HL-60 (cell line): ENCODE results near the gene MAS1L.

Experiments
- DNase-seq, 2 experiments: peaks; one replicate each; pipeline ENCODE4 v3.0.0-alpha.2; 2010 to 2020; ENCODE audit warnings: low read depth in 1 of 2, low spot score in 1 of 2
- H3K27ac ChIP-seq: fragments of 250-450 bp; sonication (Bioruptor Pico); replicated peaks from 2 replicates; pipeline ENCODE4 v1.5.1; 2020; ENCODE audit warnings: mild to moderate bottlenecking, moderate library complexity
- H3K27me3 ChIP-seq: fragments of 250-450 bp; sonication (Bioruptor Pico); 2 replicates; pipeline ENCODE4 v1.5.1; 2021; ENCODE audit warnings: mild to moderate bottlenecking, moderate library complexity; ENCODE audit not compliant: insufficient read depth, poor library complexity, severe bottlenecking
- H3K4me3 ChIP-seq: replicated peaks from 2 replicates; pipeline ENCODE4 v1.5.1; 2011; ENCODE audit warnings: mild to moderate bottlenecking, control low read depth, low read length; ENCODE audit not compliant: insufficient read depth
- GABPA ChIP-seq: IDR thresholded peaks from 2 replicates; pipeline ENCODE4 v1.6.1; 2012; ENCODE audit warnings: low read depth
- POLR2AphosphoS5 ChIP-seq: IDR thresholded peaks from 2 replicates; pipeline ENCODE4 v1.6.1; 2012; ENCODE audit warnings: low read depth
- SPI1 ChIP-seq: IDR thresholded peaks from 2 replicates; pipeline ENCODE4 v1.6.1; 2012; ENCODE audit warnings: low read depth, mild to moderate bottlenecking, borderline replicate concordance
- TF ChIP-seq, protein P1 (sequence below): IDR thresholded peaks from 2 replicates; pipeline ENCODE4 v1.6.1; 2012; ENCODE audit warnings: low read depth; ENCODE audit not compliant: insufficient replicate concordance
- TF ChIP-seq, protein P2 (sequence below): IDR thresholded peaks from one replicate; pipeline ENCODE4 v1.5.1; 2011; ENCODE audit warnings: low read length, control low read depth, inconsistent platforms; ENCODE audit not compliant: insufficient read depth

The MAS1L gene

DNA sequence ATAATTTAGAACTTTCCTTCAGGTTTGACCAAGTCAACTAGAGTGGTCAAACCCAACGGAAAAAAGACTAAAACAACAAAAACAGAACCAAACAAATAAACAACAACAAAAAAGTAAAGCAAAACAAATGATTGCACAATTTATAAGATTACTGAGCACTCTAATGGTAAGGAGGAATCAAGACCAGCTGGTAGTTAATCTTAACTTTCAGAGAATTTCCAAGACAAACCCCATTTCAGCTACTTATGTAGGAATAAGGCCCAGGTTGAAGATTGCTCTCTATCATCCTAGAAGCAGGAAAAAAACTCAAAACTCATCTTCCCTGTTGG, 37.5 kb upstream of the MAS1L start:
- TF ChIP-seq, protein P1, sequence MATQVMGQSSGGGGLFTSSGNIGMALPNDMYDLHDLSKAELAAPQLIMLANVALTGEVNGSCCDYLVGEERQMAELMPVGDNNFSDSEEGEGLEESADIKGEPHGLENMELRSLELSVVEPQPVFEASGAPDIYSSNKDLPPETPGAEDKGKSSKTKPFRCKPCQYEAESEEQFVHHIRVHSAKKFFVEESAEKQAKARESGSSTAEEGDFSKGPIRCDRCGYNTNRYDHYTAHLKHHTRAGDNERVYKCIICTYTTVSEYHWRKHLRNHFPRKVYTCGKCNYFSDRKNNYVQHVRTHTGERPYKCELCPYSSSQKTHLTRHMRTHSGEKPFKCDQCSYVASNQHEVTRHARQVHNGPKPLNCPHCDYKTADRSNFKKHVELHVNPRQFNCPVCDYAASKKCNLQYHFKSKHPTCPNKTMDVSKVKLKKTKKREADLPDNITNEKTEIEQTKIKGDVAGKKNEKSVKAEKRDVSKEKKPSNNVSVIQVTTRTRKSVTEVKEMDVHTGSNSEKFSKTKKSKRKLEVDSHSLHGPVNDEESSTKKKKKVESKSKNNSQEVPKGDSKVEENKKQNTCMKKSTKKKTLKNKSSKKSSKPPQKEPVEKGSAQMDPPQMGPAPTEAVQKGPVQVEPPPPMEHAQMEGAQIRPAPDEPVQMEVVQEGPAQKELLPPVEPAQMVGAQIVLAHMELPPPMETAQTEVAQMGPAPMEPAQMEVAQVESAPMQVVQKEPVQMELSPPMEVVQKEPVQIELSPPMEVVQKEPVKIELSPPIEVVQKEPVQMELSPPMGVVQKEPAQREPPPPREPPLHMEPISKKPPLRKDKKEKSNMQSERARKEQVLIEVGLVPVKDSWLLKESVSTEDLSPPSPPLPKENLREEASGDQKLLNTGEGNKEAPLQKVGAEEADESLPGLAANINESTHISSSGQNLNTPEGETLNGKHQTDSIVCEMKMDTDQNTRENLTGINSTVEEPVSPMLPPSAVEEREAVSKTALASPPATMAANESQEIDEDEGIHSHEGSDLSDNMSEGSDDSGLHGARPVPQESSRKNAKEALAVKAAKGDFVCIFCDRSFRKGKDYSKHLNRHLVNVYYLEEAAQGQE, result no peak
- TF ChIP-seq SPI1, result no peak
- TF ChIP-seq, protein P2, sequence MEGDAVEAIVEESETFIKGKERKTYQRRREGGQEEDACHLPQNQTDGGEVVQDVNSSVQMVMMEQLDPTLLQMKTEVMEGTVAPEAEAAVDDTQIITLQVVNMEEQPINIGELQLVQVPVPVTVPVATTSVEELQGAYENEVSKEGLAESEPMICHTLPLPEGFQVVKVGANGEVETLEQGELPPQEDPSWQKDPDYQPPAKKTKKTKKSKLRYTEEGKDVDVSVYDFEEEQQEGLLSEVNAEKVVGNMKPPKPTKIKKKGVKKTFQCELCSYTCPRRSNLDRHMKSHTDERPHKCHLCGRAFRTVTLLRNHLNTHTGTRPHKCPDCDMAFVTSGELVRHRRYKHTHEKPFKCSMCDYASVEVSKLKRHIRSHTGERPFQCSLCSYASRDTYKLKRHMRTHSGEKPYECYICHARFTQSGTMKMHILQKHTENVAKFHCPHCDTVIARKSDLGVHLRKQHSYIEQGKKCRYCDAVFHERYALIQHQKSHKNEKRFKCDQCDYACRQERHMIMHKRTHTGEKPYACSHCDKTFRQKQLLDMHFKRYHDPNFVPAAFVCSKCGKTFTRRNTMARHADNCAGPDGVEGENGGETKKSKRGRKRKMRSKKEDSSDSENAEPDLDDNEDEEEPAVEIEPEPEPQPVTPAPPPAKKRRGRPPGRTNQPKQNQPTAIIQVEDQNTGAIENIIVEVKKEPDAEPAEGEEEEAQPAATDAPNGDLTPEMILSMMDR, result no peak
- TF ChIP-seq GABPA, result no peak
- TF ChIP-seq POLR2AphosphoS5, result no peak
- Histone ChIP-seq H3K27ac (no peak overlapping the region), H3K27me3 (no peaks in the 10 kb centered on the region), H3K4me3 (no peak overlapping the region)
- DNase-seq, result no peak

DNA sequence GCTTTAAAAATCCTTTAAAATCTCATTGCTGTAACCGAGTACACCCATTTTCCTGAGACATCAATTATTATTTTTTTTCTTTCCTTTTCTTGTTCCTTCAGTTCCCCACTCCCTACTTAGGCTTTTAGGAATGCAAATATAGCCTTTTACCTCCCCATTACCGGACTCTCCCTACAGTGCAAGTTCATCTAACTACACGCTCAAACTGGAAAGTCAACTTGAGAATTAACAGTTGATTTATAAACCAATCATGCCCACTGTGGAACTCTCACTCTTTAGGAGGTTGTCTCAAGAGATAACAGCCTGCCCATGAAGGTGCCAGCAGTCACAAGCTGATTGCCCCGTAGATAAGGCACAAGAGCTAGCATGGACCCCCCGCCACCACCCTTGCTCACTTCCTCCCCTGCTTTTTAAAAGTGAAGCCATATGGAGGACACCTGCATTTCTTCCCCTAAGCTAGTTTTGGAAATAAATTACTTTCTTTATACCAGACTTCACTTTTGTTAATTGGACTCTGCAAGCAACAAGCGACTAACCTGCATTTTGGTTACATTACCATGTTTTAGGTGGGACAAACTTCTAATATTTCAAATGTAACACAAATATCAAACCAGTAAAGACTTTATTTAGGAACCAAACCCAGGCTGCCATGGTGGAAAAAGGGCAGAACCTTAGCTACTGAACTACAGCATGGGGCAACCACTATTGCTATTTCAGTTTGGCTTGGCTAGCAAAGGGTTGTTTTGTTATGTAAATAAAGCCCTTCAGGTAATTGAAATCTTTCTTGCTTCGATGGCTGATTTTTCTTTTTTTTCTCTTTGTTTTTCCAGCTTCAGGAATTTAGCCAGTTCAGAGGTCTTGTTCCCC, 36.9 kb upstream of the MAS1L start:
- H3K27me3 ChIP-seq, result no peaks in the 10 kb centered on the region
- DNase-seq, result no peak
- no peak overlapping the region for H3K27ac ChIP-seq
- TF ChIP-seq, protein P1, result no peak
- TF ChIP-seq, protein P2, result no peak
- TF ChIP-seq SPI1 (no peak), POLR2AphosphoS5 (no peak), GABPA (no peak)
- H3K4me3 ChIP-seq, result no peak overlapping the region

DNA sequence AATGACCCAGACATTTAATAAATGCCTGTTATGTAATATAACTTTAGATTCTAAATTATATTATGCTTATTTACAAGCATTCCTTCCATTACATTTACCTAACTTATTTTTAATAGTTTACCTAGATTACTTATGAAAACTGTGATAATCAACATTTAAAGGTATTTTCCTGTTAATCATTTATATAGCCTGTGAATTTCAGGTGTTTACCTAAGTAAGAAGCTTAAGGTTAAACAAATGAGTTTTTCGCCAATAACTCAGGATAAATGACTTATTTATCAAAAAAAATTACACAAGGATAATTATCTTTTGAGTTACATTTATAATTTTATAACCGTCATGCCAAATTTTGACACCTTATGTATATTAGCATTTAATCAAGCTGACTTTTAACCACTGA, 36.3 kb upstream of the MAS1L start:
- DNase-seq, result no peak
- TF ChIP-seq SPI1, result no peak
- TF ChIP-seq, protein P1, result no peak
- TF ChIP-seq, protein P2, result no peak
- TF ChIP-seq GABPA, result no peak
- no peak for TF ChIP-seq POLR2AphosphoS5
- Histone ChIP-seq H3K27ac (no peak overlapping the region), H3K4me3 (no peak overlapping the region), H3K27me3 (no peaks in the 10 kb centered on the region)
